ENCODE results near the gene CAPN10.

Gene CAPN10

DNA sequence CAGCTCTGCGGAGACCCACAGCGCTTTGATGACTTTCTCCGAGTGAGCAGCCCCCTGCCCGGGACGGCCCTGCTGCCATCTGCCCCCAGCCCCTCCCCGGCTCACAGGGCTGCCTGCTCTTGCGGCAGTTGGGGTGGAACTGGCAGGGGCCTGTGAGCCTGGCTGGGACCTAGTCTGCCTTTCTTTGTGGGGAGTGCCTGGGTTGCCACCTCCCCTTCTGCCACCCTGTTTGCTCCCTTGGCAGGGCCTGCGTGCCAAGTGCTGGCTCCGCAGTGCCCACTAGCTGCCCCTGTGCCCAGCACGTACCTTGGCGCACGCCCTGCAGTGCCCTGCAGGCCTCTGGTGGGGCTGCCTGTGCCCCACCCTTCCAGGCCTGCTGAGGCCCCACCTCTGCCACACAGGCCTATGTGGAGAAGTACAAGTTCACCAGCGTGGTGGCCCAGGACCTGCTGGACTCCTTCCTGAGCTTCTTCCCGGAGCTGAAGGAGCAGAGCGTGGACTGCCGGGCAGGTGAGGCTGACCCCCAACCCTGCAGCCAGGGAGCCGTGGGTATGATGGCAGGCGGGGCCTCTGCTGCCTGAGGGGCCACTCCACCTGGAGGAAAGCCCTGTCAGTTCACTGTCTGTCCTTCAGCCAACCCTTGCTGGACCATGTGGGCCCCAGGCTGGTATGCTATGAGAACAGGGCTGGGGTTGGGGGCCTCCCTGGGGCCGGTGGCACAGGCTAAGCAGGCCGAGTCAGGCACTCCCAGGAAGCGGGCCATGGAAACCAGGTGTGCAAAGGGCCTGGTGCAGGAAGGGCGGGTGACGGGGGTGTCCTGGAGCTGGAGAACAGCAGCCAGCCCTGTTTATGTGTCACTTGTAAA, 11.2 kb upstream of the CAPN10 start:
- DNase-seq: no peak

DNA sequence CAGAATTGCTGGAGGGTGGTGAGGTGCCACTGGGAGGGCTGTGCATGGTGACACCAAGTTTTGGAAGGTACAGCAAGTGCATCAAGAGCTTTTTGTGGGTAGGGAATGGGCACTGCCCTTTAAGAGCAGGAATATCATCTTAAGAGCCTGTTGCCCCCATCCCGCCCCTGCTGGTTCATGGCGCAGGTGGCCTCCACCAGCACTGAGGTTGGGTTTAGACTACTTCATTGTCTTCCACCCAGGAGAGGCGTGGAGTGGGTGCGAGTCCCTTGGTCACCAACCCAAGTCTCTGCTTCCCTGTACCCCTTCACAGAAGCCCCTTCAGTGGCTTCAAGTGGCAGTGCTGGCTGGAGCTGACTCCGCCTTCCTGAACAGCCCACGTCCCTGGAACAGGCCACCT, 10.5 kb upstream of the CAPN10 start:
- no peak for DNase-seq

DNA sequence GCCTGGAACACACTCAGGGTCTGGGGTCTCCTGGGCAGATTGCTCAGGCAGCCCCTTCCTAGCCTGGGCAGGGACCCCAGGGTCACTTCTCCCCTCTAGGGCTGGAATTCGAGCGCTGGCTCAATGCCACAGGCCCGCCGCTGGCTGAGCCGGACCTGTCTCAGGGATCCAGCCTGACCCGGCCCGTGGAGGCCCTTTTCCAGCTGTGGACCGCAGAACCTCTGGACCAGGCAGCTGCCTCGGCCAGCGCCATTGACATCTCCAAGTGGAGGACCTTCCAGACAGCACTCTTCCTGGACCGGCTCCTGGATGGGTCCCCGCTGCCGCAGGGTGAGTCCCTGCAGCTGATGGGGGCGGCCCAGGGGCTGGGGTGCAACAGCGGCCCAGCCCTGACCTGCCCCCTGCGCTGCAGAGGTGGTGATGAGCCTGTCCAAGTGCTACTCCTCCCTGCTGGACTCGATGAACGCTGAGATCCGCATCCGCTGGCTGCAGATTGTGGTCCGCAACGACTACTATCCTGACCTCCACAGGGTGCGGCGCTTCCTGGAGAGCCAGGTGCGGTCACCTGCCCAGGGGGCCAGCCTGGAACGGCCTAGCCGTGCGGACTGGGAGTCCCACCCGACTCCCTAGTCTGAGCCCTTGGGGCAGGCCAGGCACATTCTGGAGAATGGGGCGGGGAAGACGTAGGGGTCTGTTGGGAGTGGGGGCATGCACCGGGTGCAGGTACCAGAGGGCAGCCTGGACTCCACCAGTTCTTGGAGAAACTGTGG, 9.9 kb upstream of the CAPN10 start:
- no peak for DNase-seq

DNA sequence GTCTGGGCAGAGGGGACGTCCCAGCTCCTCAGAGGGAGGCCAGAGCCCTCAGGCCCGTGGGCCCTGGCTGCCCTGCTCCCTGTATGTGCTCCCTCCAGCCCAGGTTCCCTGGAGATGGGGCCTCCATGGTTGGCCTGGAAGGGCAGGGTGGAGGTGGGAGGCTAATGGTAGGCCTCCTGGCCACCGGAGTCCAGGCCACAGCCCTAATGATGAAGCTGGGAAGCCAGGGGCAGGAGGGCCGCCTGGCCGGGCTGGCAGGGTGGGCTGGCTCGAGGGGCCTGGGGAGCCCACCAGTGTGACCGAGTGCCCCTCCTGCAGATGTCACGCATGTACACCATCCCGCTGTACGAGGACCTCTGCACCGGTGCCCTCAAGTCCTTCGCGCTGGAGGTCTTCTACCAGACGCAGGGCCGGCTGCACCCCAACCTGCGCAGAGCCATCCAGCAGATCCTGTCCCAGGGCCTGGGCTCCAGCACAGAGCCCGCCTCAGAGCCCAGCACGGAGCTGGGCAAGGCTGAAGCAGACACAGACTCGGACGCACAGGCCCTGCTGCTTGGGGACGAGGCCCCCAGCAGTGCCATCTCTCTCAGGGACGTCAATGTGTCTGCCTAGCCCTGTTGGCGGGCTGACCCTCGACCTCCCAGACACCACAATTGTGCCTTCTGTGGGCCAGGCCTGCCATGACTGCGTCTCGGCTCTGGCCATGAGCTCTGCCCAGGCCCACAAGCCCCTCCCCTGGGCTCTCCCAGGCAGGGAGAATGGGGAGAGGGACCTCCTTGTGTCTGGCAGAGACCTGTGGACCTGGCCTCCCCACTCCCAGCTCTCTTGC, 9.0 kb upstream of the CAPN10 start:
- no peak for DNase-seq

DNA sequence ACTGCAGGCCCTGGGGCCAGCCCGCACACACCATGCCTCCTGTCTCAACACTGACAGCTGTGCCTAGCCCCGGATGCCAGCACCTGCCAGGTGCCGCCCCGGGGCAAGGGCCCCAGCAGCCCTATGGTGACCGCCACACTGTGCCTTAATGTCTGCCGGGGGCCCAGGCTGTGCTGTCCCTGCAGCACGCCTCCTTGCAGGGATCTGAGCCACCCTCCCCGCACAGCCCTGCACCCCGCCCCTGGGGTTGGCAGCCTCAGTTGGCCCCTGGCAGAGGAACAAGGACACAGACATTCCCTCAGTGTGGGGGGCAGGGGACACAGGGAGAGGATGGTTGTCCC, 8.5 kb upstream of the CAPN10 start:
- no peak for DNase-seq

DNA sequence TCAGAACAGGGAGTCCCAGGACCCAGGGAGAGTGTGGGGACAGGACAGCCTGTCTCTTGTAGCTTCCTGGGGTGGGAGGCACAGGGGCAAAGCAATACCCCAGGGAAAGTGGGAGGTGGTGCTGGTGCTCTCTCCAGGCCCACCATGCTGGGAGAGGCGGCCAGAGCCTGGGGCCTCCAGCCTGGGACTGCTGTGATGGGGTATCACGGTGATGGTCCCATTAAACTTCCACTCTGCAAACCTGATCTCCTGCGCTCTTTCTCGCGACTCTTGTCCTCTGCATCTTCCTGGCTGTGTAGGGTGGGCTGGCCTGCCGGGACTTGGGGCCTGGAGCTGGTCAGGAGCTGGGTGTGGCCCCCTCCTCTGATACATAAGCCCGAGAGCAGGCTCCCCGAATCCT, 8.0 kb upstream of the CAPN10 start:
- DNase-seq: no peak

DNA sequence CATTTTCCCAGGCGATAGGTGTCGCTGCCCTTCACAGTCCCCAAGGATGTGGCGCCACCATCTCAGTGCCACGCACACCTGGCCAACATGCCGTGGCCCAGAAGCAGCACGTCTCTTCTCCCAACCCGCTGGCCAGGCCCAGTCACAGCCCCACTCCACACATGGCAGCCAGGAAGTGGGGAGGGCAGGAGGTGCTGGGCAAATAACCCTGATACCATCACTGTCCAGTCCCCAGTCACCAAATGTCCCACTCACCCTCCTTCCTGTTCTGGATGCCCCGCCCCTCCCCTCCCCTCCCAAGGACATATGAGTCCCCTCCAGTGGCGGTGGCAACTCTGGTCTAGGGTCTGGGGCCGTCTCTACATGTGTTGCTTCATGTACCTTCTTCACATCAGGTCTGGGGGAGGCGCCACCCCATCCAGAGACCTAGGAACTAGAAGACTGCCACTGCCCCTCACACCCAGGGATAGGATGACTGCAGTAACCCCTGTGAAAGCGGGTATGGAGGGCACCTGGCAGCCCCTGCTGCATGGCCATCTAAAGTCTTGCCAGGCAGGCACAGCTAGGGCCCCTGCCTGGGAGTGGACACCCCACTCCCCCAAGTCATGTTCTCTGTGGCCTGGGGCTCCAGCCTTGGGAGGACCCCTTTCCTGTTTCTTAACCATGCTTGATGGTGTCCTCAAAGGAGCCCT, 7.3 kb upstream of the CAPN10 start:
- no peak for DNase-seq

DNA sequence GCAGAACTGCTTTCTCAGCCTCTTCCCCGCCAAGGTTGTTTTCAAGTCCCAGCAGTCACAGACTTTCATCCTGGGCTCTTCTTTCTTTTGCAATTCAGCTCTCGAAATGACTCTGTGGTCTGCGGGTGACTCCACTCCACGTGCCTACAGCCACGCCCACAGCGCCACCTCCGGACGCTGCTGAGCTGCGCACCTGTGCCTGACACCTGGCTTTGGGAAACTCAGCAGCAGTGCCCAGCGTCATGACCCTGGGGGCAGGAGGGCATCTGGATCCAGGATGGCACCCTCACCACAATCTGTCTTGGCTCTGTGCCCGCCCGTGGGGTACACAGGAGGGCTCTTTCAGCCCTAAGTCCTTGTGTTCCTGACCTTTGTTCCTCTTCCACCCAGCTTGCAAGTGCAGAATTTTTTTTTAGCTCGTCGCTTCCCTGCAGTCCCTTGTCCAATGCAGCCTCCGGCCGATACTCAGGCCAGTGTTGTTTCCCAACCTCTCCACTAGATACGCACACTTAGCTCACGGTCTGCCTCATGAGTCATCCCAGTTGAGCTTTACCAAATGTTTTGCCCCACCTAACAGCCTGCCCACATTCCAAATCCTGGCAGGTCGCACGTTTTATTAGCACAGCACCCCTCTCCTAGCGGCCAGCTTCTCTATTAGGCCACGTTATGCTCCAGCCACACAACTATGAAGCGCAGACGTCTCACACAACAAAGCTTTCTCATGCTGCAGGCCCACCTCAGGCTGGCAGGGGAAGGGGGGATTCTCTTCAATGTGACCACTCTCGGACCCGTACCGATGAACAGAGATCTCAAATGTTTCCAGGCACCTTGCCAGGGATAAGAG, 6.5 kb upstream of the CAPN10 start:
- DNase-seq: peak; percentile 89

DNA sequence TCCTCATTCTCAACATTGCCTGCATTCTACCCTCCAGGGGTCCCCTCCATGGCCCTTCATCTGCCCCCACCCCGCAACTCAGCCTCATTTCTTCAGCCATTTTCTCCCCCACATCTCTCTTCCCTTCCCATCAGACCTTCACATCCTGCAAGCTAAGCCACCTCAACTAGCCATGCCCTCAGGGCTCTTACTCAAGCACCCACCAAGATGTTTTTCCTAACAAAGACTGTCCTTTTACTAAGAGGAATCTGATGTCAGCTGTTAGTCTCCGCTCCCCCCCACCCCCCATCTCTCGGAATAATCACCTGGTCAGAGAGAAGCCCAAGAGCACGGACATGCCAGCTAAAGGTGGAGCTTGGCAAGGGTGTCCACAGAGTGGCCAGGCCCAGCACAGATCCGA, 4.7 kb upstream of the CAPN10 start:
- DNase-seq: no peak

DNA sequence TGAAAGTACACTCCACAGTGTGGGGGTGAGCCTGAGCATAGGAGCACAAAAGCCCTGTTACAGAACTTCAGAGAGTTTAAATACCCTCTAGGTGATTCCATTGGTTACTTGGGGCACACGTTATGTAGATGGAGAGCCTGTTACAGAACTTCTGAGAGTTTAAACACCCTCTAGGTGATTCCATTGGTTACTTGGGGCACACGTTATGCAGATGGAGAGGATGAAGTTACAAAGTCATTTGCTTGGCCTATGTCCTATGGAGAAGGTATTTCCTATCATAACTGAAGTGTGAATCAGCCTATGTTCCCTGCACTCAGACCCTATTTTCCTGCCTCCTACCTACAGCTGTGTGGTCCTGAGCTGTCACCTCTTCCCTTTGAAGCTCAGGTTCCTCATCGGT, 3.8 kb upstream of the CAPN10 start:
- DNase-seq: no peak

DNA sequence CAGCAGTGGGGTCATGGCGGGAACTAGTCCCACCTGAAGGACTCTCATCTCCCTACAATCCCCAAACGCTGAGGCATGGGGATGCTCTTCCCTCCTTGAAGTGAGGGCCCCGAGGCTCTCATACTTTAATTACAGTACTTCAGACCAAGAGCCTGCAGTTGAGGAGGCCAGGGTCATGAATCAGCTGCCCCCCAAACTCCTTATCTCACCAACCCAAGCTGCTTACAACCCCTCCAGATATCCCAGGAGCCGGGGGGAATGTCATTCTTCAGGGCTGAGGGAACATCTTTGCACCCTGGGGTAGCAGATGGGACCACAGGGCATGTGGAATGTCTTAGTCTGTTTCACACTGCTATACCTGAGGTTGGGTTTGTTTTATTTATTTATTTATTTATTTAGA, 2.8 kb upstream of the CAPN10 start:
- DNase-seq: no peak

DNA sequence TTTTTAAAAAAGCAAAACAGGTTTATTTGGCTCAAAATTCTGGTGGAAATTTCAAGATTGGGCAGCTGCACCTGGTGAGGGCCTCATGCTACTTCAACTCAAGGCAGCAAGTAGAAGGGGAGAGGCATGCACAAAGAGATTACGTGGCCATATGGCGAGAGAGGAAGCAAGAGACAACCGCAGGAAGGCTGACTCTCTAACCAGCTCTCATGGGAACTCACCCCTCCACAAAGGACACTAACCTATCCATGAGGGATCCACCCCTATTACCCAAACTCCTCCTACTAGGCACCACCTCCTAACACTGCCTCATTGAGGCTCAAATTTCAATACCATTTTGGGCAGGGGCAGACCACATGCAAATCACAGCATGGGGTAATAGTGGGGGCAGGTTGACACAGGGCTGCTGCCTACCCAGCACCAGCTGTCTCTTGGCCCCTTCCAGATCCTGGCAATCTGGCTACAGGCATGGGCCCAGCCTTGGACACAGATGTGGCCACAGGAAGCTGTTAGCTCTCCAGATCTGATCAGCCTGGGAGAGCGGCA, 2.0 kb upstream of the CAPN10 start:
- DNase-seq: peak; percentile 60

DNA sequence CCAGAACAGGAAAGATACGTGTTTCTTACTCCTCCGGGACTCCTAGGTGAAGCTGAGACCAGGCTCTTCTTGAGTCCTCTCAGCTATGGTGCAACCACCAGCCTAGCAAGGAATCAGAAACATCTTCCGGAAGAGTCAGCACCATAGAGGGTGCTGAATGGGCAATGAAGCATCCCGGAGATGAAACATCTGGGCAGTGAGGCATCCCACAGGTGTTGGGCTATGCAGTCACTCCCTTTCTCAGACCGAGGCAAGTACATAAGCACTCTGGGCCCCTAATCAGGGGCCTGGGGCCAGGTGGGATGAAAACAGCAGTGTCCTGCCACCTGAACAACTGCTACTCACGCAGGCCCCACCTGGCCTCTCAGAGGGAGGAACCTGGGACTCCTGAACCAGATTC, 1.4 kb upstream of the CAPN10 start:
- no peak for DNase-seq

DNA sequence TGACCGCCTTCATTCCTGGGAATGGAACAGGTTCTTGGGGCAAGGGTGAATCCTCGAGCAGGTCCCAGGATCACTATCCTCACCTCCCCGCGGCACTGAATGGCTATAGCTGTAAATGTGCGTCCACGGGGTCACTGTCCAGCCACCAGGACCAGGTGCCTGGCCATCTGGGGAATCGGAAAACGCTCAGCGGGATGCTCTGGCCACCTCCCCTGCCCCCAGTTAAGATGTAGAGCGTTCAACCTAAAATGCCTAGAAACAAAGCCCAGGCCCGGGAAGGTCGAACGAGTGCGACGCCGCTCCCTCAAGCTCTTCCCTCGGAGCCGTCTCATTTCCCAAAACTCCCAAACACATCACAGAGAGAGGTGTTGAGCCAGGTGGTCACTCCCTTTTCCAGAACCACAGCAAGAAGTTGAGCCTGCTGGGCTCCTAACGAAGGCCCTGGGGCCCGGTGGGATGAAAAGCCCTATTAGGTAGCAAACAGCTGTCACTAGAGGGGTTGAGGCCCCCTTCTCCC, 795 bp upstream of the CAPN10 start:
- DNase-seq: no peak

DNA sequence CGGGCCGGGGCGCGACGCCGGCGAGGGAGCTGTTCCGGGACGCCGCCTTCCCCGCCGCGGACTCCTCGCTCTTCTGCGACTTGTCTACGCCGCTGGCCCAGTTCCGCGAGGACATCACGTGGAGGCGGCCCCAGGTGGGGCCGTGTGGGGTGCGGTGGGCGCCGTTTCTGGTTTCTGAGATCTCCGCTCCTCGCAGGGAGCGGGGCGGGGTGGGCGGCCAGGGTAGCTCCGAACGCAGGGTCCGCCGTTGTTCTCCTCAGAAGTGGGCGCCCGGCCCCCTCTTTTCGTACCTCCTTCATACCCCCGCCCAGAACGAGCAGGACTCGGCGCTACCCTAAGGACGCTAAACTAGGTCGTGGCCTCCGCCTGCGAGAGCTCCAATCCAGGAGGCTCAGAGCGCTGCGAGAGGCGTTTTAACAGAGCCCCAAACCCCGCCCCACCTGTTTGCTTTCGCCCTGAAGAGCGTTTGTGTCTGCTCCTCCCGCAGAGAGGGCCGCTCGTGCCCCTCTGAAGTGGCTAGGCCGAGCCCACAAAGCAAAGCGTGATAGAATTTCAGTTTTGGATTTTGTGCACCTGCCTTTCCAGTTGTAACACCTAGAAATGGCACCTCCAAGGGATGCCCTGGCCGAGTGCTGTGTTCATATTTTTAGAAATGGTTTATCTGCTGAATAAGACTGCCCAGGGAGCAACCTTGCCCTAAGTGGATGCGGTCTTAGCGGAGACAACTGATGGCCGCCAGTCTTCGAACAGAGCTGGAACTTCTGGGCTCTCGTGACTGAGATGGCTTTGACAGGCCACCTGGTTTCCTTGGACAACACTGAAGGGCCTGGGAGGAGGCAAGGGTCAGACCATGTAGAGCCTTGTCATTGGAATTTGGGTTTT, 626 bp downstream of the CAPN10 start:
- peak; percentile 59 for DNase-seq

DNA sequence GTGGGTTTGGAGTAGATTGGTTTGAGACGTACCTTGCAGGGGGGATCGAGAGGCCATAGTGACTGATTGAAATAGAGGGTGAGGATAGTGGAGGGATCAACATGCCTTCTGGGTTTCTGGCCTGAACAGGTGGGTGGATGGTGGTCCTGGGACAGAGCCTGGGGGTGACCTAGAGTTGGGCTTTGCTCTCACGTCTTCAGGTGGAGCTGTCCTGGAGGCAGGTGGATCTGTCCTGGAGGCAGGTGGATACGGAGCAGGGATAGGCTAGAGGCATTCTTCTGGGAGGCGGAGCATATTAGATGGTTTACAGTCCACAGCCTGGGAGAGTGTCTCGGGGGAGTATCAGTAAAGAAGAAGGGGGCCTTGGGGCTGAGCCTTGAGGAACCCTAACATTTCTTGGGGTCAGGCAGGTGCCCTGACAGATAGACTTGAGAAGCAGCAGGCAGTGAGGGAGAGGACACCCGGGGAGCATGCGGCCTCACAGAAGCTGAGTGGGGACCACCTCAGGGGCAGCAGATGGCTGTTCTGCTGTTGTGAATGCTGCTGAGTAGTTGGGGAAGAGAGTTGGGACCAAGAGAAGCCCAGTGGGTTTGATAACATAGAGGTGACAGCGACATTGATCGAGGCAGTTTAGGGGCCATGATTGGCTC, 1.6 kb downstream of the CAPN10 start:
- no peak for DNase-seq

DNA sequence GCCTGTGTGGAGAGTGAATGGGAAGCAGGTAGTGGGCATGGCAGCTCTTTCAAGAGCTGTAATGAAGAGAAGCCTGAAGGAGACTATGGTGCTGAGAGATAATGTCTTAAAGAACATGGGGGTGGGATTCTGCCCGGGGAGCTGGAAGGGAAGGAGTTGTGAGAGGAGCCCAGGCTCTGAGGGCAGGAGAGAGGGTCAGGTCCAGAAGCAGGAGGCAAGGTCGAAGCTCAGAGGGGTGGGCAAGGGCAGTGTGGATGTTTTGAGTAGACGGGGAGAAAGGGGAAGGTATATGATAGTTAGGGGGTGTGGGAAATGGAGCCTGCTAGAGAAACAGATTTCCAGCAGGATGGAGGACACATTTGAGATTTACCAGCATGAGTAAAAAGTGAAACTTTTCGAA, 2.1 kb downstream of the CAPN10 start:
- DNase-seq: no peak

DNA sequence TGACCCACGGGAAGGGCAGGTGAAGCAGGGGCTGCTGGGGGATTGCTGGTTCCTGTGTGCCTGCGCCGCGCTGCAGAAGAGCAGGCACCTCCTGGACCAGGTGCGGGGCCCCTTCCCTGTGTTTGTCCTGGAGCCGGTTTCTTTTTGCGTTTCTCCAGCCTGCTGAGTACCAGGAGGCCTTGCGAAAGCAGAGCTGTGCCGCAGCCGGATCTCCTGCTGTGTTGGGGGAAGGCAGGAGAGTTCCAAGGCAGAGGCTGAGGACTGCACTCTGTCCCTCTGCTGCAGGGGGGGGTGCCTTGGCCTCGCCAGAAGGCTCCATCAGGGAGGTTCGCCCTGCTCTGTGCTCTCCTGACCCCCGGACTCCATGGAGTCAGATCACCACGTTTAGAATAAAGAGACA, 2.8 kb downstream of the CAPN10 start:
- DNase-seq: no peak

DNA sequence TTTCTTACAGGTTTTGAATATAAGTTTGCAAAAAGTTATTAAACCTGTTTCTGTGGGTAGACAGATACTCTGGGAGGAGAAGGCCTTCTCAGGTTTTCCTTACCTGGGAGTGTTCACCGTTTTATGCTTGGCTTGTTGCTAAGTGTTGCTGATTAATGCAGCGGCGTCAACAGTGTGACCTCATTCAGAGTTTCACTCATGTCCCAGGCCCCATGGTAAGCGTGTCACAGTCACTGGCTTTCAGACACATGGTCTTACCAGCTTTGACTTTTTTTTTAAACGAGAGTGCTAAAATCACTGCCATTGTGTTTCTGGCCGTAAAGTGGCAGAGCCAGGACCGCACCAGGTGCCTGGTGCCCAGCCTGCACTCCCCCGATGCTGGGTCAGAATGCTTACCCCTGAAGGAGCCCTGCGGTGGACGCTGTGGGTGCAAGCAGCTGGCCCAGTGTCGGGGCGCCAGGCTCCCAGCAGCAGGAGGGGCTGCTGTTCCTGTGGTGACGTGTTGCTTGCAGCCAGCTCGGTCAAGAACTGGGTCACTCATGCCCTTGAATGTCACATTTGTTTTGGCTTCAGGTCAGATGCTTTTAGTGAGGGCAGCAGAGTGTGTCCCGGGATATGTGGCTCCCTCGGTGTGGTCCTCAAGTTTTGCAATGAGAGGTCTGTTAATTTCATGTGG, 3.5 kb downstream of the CAPN10 start:
- DNase-seq: no peak

Data from activated CD4-positive, alpha-beta T cell treated with anti-CD3 and anti-CD28 coated beads, Interleukin-2, amount 50 U/mL, for 16 hours (primary cell).